ENCODE measurements around the gene SCGN.

Gene SCGN

GRCh38 chr6:25691894-25692293 is 39.9 kb downstream of the SCGN start:
- no peak for TF ChIP-seq EZH2phosphoT487 (IDR thresholded peaks at IDR 0.05; ENCODE audit: borderline replicate concordance, low read length)
- TF ChIP-seq CTCF (IDR thresholded peaks at IDR 0.05; ENCODE audit: low read depth, low read length, poor library complexity, severe bottlenecking) = no peak
- no peaks in the 10 kb centered on the region for H3K4me1 ChIP-seq (ENCODE audit: control insufficient read depth, low read length)

GRCh38 chr6:25692472-25692871 is 40.5 kb downstream of the SCGN start:
- Histone ChIP-seq H3K4me3 (ENCODE audit: low read length) (no peak overlapping the region), H3K27me3 (ENCODE audit: control insufficient read depth, low read length) (no peaks in the 10 kb centered on the region), H4K20me1 (ENCODE audit: control insufficient read depth, insufficient read depth, low read depth, low read length) (no peaks in the 10 kb centered on the region), H3K9me3 (ENCODE audit: control insufficient read depth, insufficient read depth, low read length) (no peaks in the 10 kb centered on the region), H3K4me2 (ENCODE audit: low read length) (no peak overlapping the region), H3K27ac (ENCODE audit: low read depth, low read length) (no peak overlapping the region), H3F3A (ENCODE audit: control insufficient read depth, insufficient read depth) (no peaks in the 10 kb centered on the region), H3K36me3 (ENCODE audit: control insufficient read depth, low read length) (no peaks in the 10 kb centered on the region), H3K4me1 (ENCODE audit: control insufficient read depth, low read length) (no peaks in the 10 kb centered on the region), H3K79me2 (ENCODE audit: control insufficient read depth, low read length) (no peaks in the 10 kb centered on the region), H3K9me2 (replicated peaks; ENCODE audit: control insufficient read depth, low read length) (no peaks in the 10 kb centered on the region)
- TF ChIP-seq EZH2phosphoT487 (IDR thresholded peaks at IDR 0.05; ENCODE audit: borderline replicate concordance, low read length) = no peak
- no peak for TF ChIP-seq CTCF (IDR thresholded peaks at IDR 0.05; ENCODE audit: low read depth, low read length, poor library complexity, severe bottlenecking)

More at GRCh38 chr6:25691894-25692293, 39.9 kb downstream of the SCGN start:
- H3K79me2 ChIP-seq (ENCODE audit: control insufficient read depth, low read length) = no peaks in the 10 kb centered on the region
- no peaks in the 10 kb centered on the region for H4K20me1 ChIP-seq (ENCODE audit: control insufficient read depth, insufficient read depth, low read depth, low read length)
- H3K9me3 ChIP-seq (ENCODE audit: control insufficient read depth, insufficient read depth, low read length) = no peaks in the 10 kb centered on the region
- no peaks in the 10 kb centered on the region for H3K9me2 ChIP-seq (replicated peaks; ENCODE audit: control insufficient read depth, low read length)
- no peaks in the 10 kb centered on the region for H3F3A ChIP-seq (ENCODE audit: control insufficient read depth, insufficient read depth)
- no peak overlapping the region for H3K4me3 ChIP-seq (ENCODE audit: low read length)
- H3K27me3 ChIP-seq (ENCODE audit: control insufficient read depth, low read length) = no peaks in the 10 kb centered on the region
- H3K36me3 ChIP-seq (ENCODE audit: control insufficient read depth, low read length) = no peaks in the 10 kb centered on the region
- H3K27ac ChIP-seq (ENCODE audit: low read depth, low read length) = no peak overlapping the region
- H3K4me2 ChIP-seq (ENCODE audit: low read length) = no peak overlapping the region

- H3F3A ChIP-seq (ENCODE audit: control insufficient read depth, insufficient read depth) = no peaks in the 10 kb centered on the region
- H3K27me3 ChIP-seq (ENCODE audit: control insufficient read depth, low read length) = no peaks in the 10 kb centered on the region
- no peaks in the 10 kb centered on the region for H3K9me2 ChIP-seq (replicated peaks; ENCODE audit: control insufficient read depth, low read length)
- H3K4me2 ChIP-seq (ENCODE audit: low read length) = no peak overlapping the region
- H3K9me3 ChIP-seq (ENCODE audit: control insufficient read depth, insufficient read depth, low read length) = no peaks in the 10 kb centered on the region
- H3K27ac ChIP-seq (ENCODE audit: low read depth, low read length) = no peak overlapping the region
- no peak overlapping the region for H3K4me3 ChIP-seq (ENCODE audit: low read length)
- no peak for TF ChIP-seq CTCF (IDR thresholded peaks at IDR 0.05; ENCODE audit: low read depth, low read length, poor library complexity, severe bottlenecking)
- no peak for TF ChIP-seq EZH2phosphoT487 (IDR thresholded peaks at IDR 0.05; ENCODE audit: borderline replicate concordance, low read length)
- no peaks in the 10 kb centered on the region for H3K4me1 ChIP-seq (ENCODE audit: control insufficient read depth, low read length)
- no peaks in the 10 kb centered on the region for H3K79me2 ChIP-seq (ENCODE audit: control insufficient read depth, low read length)
- H4K20me1 ChIP-seq (ENCODE audit: control insufficient read depth, insufficient read depth, low read depth, low read length) = no peaks in the 10 kb centered on the region
- H3K36me3 ChIP-seq (ENCODE audit: control insufficient read depth, low read length) = no peaks in the 10 kb centered on the region
These were observed 42.4 kb downstream of the SCGN start for GRCh38 chr6:25694366-25694765.

GRCh38 chr6:25695671-25696070 is 43.7 kb downstream of the SCGN start:
- Histone ChIP-seq H4K20me1 (ENCODE audit: control insufficient read depth, insufficient read depth, low read depth, low read length) (no peaks in the 10 kb centered on the region), H3K4me2 (ENCODE audit: low read length) (no peak overlapping the region), H3F3A (ENCODE audit: control insufficient read depth, insufficient read depth) (no peaks in the 10 kb centered on the region), H3K36me3 (ENCODE audit: control insufficient read depth, low read length) (no peaks in the 10 kb centered on the region), H3K4me3 (ENCODE audit: low read length) (no peak overlapping the region), H3K4me1 (ENCODE audit: control insufficient read depth, low read length) (no peaks in the 10 kb centered on the region), H3K27ac (ENCODE audit: low read depth, low read length) (no peak overlapping the region), H3K27me3 (ENCODE audit: control insufficient read depth, low read length) (no peaks in the 10 kb centered on the region), H3K9me3 (ENCODE audit: control insufficient read depth, insufficient read depth, low read length) (no peaks in the 10 kb centered on the region), H3K9me2 (replicated peaks; ENCODE audit: control insufficient read depth, low read length) (no peaks in the 10 kb centered on the region), H3K79me2 (ENCODE audit: control insufficient read depth, low read length) (no peaks in the 10 kb centered on the region)
- TF ChIP-seq EZH2phosphoT487 (IDR thresholded peaks at IDR 0.05; ENCODE audit: borderline replicate concordance, low read length) (no peak), CTCF (IDR thresholded peaks at IDR 0.05; ENCODE audit: low read depth, low read length, poor library complexity, severe bottlenecking) (no peak)
